Hepatic stellate cell (primary cell): ENCODE measurements around the gene ERC2.

Experiments
- DNase-seq: peaks from one replicate; pipeline ENCODE4 v3.0.0; 2011; ENCODE audit warnings: low spot score

The ERC2 gene

GRCh38 chr3:55984626-55985025 is 483.6 kb downstream of the ERC2 start:
- no peak for DNase-seq

GRCh38 chr3:55978953-55979352 is 489.3 kb downstream of the ERC2 start:
- no peak for DNase-seq

GRCh38 chr3:55974421-55975165 is 493.7 kb downstream of the ERC2 start:
- no peak for DNase-seq

GRCh38 chr3:55969634-55970033 is 498.6 kb downstream of the ERC2 start:
- DNase-seq = no peak

- no peak for DNase-seq
These were observed 499.9 kb downstream of the ERC2 start for GRCh38 chr3:55968331-55968730.

GRCh38 chr3:55966566-55966965 is 501.7 kb downstream of the ERC2 start:
- DNase-seq = no peak

- no peak for DNase-seq
These were observed 502.5 kb downstream of the ERC2 start for GRCh38 chr3:55965776-55966175.

GRCh38 chr3:55964491-55964985 is 503.7 kb downstream of the ERC2 start:
- DNase-seq = no peak

- DNase-seq = no peak
These were observed 504.7 kb downstream of the ERC2 start for GRCh38 chr3:55963601-55964000.

GRCh38 chr3:55959471-55960080 is 508.7 kb downstream of the ERC2 start:
- no peak for DNase-seq

GRCh38 chr3:55958605-55959004 is 509.7 kb downstream of the ERC2 start:
- DNase-seq = no peak

GRCh38 chr3:55955891-55956477 is 512.3 kb downstream of the ERC2 start:
- DNase-seq = no peak

GRCh38 chr3:55951388-55951787 is 516.9 kb downstream of the ERC2 start:
- DNase-seq = no peak

GRCh38 chr3:55947406-55947805 is 520.9 kb downstream of the ERC2 start:
- DNase-seq = no peak

GRCh38 chr3:55946574-55947160 is 521.6 kb downstream of the ERC2 start:
- no peak for DNase-seq

- DNase-seq = no peak
These were observed 525.4 kb downstream of the ERC2 start for GRCh38 chr3:55942868-55943267.

GRCh38 chr3:55939287-55939686 is 529.0 kb downstream of the ERC2 start:
- DNase-seq = no peak

GRCh38 chr3:55937301-55937700 is 531.0 kb downstream of the ERC2 start:
- no peak for DNase-seq

GRCh38 chr3:55936549-55937052 is 531.7 kb downstream of the ERC2 start:
- DNase-seq = no peak

- DNase-seq = no peak
These were observed 533.0 kb downstream of the ERC2 start for GRCh38 chr3:55935241-55935640.

- DNase-seq = no peak
These were observed 533.5 kb downstream of the ERC2 start for GRCh38 chr3:55934771-55935170.

GRCh38 chr3:55929154-55929869 is 539.0 kb downstream of the ERC2 start:
- no peak for DNase-seq
